Left ventricle myocardium inferior (tissue), 1 donor: Measurements from ENCODE around the gene DCLK1. TPM values are rescaled to one million over a fixed set of nuclear protein-coding genes. Genes with fewer than 3 reads are reported as not detected.
A peak's percentile ranks its signal among the peaks of the same experiment; 100 is the strongest.

Source experiments
- DNase-seq: peaks from one replicate; pipeline ENCODE4 v3.0.0-alpha.2; 2020
- H3K27ac ChIP-seq: fragments of 200-600 bp; replicated peaks from 2 replicates; pipeline ENCODE4 v1.8.0; 2021
- H3K27me3 ChIP-seq: fragments of 200-600 bp; 2 replicates; pipeline ENCODE4 v1.8.0; 2021; ENCODE audit warnings: low read depth
- H3K36me3 ChIP-seq: fragments of 200-600 bp; 2 replicates; pipeline ENCODE4 v1.8.0; 2021
- H3K4me1 ChIP-seq: fragments of 200-600 bp; 2 replicates; pipeline ENCODE4 v1.8.0; 2021
- H3K4me3 ChIP-seq: fragments of 200-600 bp; 2 replicates; pipeline ENCODE4 v1.8.0; 2021; ENCODE audit warnings: mild to moderate bottlenecking, moderate library complexity
- H3K9me3 ChIP-seq: fragments of 200-600 bp; replicated peaks from 2 replicates; pipeline ENCODE4 v1.8.0; 2021
- CTCF ChIP-seq: fragments of 200-600 bp; IDR thresholded peaks from 2 replicates; pipeline ENCODE4 v1.8.0; 2021; ENCODE audit warnings: antibody characterized with exemption, mild to moderate bottlenecking, borderline replicate concordance
- intact Hi-C: fragments of 100-400 bp; cut with micrococcal nuclease; formaldehyde crosslinking; loops from one replicate; pipeline ENCODE4 v1.11.0; 2022
- total RNA-seq: library from RNA; stranded (reverse); fragmentation: NEBNext Ultra II Directional; extraction: Animal tissue kit (Norgen Biotek cat#: 25700); gene quantifications from one replicate; pipeline ENCODE4 v1.2.1, GENCODE V29; 2021
- donor health status: DM: no; HTN: yes; CAD: no; lungs with severe emphysema.

Gene DCLK1
- total RNA-seq, 1 donor from 2014 or later, result 8.4 TPM

- H3K27me3 ChIP-seq, result no peaks in the 10 kb centered on the region
- no peak for DNase-seq
- TF ChIP-seq CTCF, result no peak
- no peak overlapping the region for H3K4me3 ChIP-seq
- intact Hi-C loops, result no loop called here
- H3K27ac ChIP-seq, result peak overlapping the region; percentile 67
- peaks cover 41% of the 10 kb centered on the region for H3K4me1 ChIP-seq
- H3K9me3 ChIP-seq, result no peaks in the 10 kb centered on the region
- no peaks in the 10 kb centered on the region for H3K36me3 ChIP-seq
These were observed 258.8 kb downstream of the DCLK1 start for GRCh38 chr13:35872369-35872768.

- H3K4me3 ChIP-seq, result no peak overlapping the region
- H3K27ac ChIP-seq, result peak overlapping the region; percentile 67
- H3K4me1 ChIP-seq, result peaks cover 37% of the 10 kb centered on the region
- H3K27me3 ChIP-seq, result no peaks in the 10 kb centered on the region
- no peaks in the 10 kb centered on the region for H3K9me3 ChIP-seq
- intact Hi-C loops, result no loop called here
- TF ChIP-seq CTCF, result no peak
- no peak for DNase-seq
- no peaks in the 10 kb centered on the region for H3K36me3 ChIP-seq
These were observed 259.6 kb downstream of the DCLK1 start for GRCh38 chr13:35871561-35871960.

GRCh38 chr13:35866801-35867200 is 264.4 kb downstream of the DCLK1 start:
- Histone ChIP-seq H3K27ac (no peak overlapping the region), H3K27me3 (no peaks in the 10 kb centered on the region), H3K4me3 (no peak overlapping the region), H3K36me3 (no peaks in the 10 kb centered on the region), H3K9me3 (no peaks in the 10 kb centered on the region), H3K4me1 (peaks cover 22% of the 10 kb centered on the region)
- intact Hi-C loops, result no loop called here
- no peak for TF ChIP-seq CTCF
- DNase-seq, result peak; percentile 39

- no peaks in the 10 kb centered on the region for H3K27me3 ChIP-seq
- intact Hi-C loops, result no loop called here
- H3K4me3 ChIP-seq, result no peak overlapping the region
- H3K9me3 ChIP-seq, result no peaks in the 10 kb centered on the region
- peaks cover 17% of the 10 kb centered on the region for H3K4me1 ChIP-seq
- H3K36me3 ChIP-seq, result no peaks in the 10 kb centered on the region
- no peak for TF ChIP-seq CTCF
- no peak for DNase-seq
- H3K27ac ChIP-seq, result no peak overlapping the region
These were observed 265.6 kb downstream of the DCLK1 start for GRCh38 chr13:35865341-35866240.

- Histone ChIP-seq H3K27ac (no peak overlapping the region), H3K4me3 (no peak overlapping the region), H3K27me3 (no peaks in the 10 kb centered on the region), H3K4me1 (peaks cover 32% of the 10 kb centered on the region), H3K9me3 (no peaks in the 10 kb centered on the region), H3K36me3 (no peaks in the 10 kb centered on the region)
- intact Hi-C loops, result no loop called here
- DNase-seq, result no peak
- TF ChIP-seq CTCF, result no peak
These were observed 270.5 kb downstream of the DCLK1 start for GRCh38 chr13:35860661-35861060.
